ENCODE results near the gene ZNF778. TPM values are rescaled to one million over a fixed set of nuclear protein-coding genes. Genes with fewer than 3 reads are reported as not detected.

Gene ZNF778
- total RNA-seq, 2 donors from 2014 or later: 4.9 to 5.6 TPM

GRCh38 chr16:89224665-89225064, 7.2 kb downstream of the ZNF778 start:
- Histone ChIP-seq H3K27me3 (no peaks in the 10 kb centered on the region), H3K27ac (no peak overlapping the region), H3K4me3 (no peak overlapping the region), H3K4me1 (no peaks in the 10 kb centered on the region), H3K9me3 (no peaks in the 10 kb centered on the region), H3K36me3 (replicated peaks in 1 of 2; ENCODE audit: insufficient read depth in 1 of 2, low read depth in 2 of 2) (peaks cover 9 to 34% of the 10 kb centered on the region in 2 donors)
- no peak for DNase-seq
- TF ChIP-seq POLR2A (IDR thresholded peaks at IDR 0.05): no peak
- TF ChIP-seq CTCF (IDR thresholded peaks at IDR 0.05): no peak
- intact Hi-C loops (cut with DNase I): no loop called here
- ATAC-seq: no peak
- 88 to 96% methylated on average over 10 of the region's 10 CpGs for WGBS, 2 donors

DNA sequence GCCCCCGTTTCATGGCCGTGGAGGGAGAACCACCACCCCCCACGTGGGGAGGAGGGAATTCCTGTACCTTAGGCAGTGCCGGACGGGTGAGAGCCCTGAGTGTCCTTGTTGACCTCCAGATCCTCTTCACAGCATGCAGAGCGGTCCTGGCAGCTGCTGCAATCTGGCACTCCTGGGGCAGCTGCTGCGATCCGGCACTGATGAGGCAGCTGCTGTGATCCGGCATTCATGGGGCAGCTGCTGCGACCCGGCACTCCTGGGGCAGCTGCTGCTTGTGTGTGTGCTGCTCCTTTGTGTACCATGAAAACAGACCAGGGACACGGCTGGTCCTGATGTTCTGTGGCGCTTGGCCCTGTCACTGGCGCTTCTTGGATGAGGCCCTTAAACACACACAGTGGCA, 12.8 kb downstream of the ZNF778 start:
- DNase-seq: no peak
- no peaks in the 10 kb centered on the region for H3K27me3 ChIP-seq
- intact Hi-C loops (cut with DNase I): no loop called here
- H3K27ac ChIP-seq: no peak overlapping the region
- TF ChIP-seq CTCF (IDR thresholded peaks at IDR 0.05) (no peak), POLR2A (IDR thresholded peaks at IDR 0.05) (no peak)
- no peaks in the 10 kb centered on the region for H3K9me3 ChIP-seq
- H3K4me3 ChIP-seq: no peak overlapping the region
- ATAC-seq: no peak
- no peaks in the 10 kb centered on the region for H3K4me1 ChIP-seq
- H3K36me3 ChIP-seq (replicated peaks in 1 of 2; ENCODE audit: insufficient read depth in 1 of 2, low read depth in 2 of 2): peaks cover 0 to 22% of the 10 kb centered on the region in 2 donors
- 90 to 94% methylated on average over 3 to 14 of the region's 14 CpGs for WGBS, 2 donors

DNA sequence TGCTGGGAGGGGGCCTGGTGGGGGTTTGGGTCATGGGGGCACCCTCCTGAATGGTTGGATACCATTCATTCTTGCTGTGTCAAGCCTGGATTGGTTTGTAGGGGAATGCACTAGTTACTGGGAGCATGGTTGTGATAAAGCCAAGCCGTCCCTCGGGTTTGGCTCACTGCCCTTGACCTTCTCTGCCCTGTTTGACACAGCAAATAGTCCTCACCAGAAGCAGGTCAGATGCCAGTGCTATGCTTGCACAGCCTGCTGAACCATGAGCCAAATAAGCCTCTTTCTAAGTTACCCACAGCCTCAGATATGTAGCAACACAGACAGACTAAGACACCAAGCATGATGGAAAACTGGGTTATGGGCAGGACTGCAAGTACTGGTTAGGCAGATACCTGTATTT, 14.6 kb downstream of the ZNF778 start:
- Histone ChIP-seq H3K27me3 (no peaks in the 10 kb centered on the region), H3K9me3 (no peaks in the 10 kb centered on the region), H3K4me1 (no peaks in the 10 kb centered on the region), H3K36me3 (replicated peaks in 1 of 2; ENCODE audit: insufficient read depth in 1 of 2, low read depth in 2 of 2) (peaks cover 0 to 18% of the 10 kb centered on the region in 2 donors), H3K27ac (no peak overlapping the region), H3K4me3 (no peak overlapping the region)
- no peak for DNase-seq
- TF ChIP-seq CTCF (IDR thresholded peaks at IDR 0.05) (no peak), POLR2A (IDR thresholded peaks at IDR 0.05) (no peak)
- intact Hi-C loops (cut with DNase I): no loop called here
- no peak for ATAC-seq
- 10 to 25% methylated on average over 2 of the region's 2 CpGs for WGBS, 2 donors

DNA sequence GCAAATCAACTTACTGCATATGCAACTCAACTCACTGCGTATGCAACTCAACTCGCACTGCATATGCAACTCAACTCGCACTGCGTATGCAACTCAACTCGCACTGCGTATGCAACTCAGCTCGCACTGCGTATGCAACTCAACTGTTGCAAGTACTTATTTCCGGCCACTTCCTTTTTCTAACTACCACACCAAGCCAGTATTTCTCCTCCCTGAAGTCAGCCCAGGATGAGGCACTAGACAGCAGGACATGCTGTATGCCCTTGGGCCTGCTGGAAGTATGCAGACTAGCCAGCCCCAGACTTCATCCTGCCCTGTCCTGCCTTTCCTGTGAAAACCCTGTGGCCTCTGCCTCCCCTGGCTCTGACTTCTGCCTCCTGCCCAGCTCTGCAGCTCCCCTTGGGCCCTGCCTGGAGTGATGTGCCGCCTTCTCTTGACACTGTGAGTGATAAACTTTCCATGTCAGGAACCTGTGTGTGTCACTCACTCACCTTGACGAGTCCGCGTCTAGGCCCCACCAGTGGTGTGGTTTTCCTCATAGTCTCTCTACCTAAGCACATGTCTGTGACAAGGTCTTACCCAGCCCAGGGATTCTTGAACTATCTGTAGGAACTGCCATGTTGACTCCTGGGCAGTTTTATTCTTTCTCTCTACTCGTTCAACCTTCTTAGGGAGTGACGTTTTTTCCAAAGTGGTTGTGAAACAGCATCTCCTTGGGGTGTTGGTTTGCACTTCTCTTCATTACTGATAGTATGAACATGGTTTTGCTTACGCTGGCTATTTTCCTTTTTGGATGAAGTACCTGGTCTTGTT, 16.4 kb downstream of the ZNF778 start:
- ATAC-seq (no peak), DNase-seq (no peak)
- Histone ChIP-seq H3K27ac (no peak overlapping the region), H3K4me3 (no peak overlapping the region), H3K4me1 (no peaks in the 10 kb centered on the region), H3K9me3 (no peaks in the 10 kb centered on the region), H3K27me3 (no peaks in the 10 kb centered on the region), H3K36me3 (replicated peaks in 1 of 2; ENCODE audit: insufficient read depth in 1 of 2, low read depth in 2 of 2) (peaks cover 0 to 4% of the 10 kb centered on the region in 2 donors)
- 93 to 94% methylated on average over 16 of the region's 16 CpGs for WGBS, 2 donors
- intact Hi-C loops (cut with DNase I): no loop called here
- TF ChIP-seq POLR2A (IDR thresholded peaks at IDR 0.05): no peak
- no peak for TF ChIP-seq CTCF (IDR thresholded peaks at IDR 0.05)

GRCh38 chr16:89237733-89238132, 20.2 kb downstream of the ZNF778 start:
- DNase-seq (no peak), ATAC-seq (no peak)
- intact Hi-C loops (cut with DNase I): no loop called here
- TF ChIP-seq CTCF (IDR thresholded peaks at IDR 0.05) (no peak), POLR2A (IDR thresholded peaks at IDR 0.05) (no peak)
- Histone ChIP-seq H3K4me3 (no peak overlapping the region), H3K36me3 (replicated peaks in 1 of 2; ENCODE audit: insufficient read depth in 1 of 2, low read depth in 2 of 2) (peaks cover 0 to 1% of the 10 kb centered on the region in 2 donors), H3K27me3 (no peaks in the 10 kb centered on the region), H3K27ac (no peak overlapping the region), H3K4me1 (peaks cover 9% of the 10 kb centered on the region), H3K9me3 (no peaks in the 10 kb centered on the region)
- 83 to 88% methylated on average over 3 of the region's 3 CpGs for WGBS, 2 donors

Data from body of pancreas (tissue), 4 donors.